Pulmonary artery endothelial cell (primary cell): Measurements from ENCODE around the gene GGN. TPM values are rescaled to one million over a fixed set of nuclear protein-coding genes. Genes with fewer than 3 reads are reported as not detected.
"Not testable (repeated sequence)": the region's sequence is repeated elsewhere in the genome, so short reads cannot be mapped to it uniquely, and the experiment has no call there.

ENCODE experiments used
- DNase-seq: peaks from one replicate; pipeline ENCODE4 v3.0.0-alpha.2; 2011; ENCODE audit warnings: low read depth, low spot score
- total RNA-seq: library from RNA; depleted of rRNA; stranded (reverse); fragments of >200 nt; gene quantifications from 2 replicates; pipeline ENCODE4 v1.2.3, GENCODE V29; 2014

GGN gene
- total RNA-seq, 1 donor from 2014 or later = 0.33 TPM

DNA sequence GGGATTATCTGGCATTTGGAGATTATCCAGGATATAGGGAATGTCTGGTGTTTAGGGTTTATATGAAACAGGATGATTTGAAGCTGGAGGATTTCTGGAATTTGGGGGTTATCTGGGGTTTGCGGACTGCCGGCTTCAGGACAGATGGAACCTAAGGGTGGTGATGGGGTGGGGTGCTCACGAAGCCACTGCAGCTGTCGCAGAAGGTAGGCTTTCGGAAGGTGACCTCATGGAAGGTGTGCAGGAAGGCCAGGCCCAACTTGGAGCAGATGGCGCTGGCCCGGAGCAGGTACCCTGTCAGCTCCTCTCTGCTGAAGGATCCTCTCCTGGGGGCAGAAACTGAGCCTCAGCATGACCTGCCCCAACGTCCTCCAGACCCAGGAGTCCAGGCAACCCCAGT lies 24.7 kb upstream of the GGN start:
- DNase-seq = no peak

DNA sequence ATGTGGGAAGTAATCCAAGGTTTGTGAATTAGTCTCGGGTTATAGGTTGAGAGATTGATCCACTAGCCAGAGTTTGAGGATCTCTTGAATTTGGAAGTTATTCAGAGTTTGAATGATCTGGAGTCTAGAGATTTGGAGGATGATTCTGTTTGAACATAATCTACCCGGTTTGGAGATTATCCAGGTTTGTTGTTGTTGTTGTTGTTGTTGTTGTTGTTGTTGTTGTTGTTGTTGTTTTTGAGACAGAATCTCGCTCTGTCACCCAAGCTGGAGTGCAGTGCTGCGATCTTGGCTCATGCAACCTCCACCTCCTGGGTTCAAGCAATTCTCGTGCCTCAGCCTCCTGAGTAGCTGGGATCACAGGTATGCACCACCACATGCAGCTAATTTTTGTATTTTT lies 24.1 kb upstream of the GGN start:
- not testable (repeated sequence) for DNase-seq

DNA sequence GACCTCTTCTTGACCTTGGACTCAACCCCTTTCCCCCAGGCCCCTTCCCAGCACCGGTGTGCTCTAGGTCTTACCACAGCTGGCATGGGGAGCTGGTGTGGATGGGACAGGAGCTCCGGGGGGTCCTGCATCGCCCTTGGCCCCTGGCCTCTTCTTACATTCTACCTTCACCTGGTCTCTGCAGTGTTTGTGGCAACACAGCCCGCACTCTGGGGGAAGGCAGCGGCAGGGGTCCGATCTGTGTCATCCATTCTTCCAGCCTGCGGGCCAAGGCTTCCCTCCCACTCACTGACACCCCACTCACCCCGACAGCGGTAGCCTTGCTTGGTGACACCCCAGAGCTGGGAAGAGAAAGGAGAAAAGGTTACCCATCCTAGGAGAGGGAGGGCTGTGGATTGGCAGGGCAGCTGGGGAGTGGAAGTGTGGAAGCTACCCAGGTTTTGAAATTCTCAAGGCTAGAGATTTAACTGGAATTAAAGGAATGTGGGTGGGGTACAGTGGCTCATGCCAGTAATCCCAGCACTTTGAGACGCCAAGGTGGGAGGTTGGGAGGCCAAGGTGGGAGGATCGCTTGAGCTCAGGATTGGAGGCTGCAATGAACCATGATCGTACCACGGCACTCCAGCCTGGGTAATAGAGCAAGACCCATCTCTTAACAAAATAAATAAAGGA lies 23.3 kb upstream of the GGN start:
- DNase-seq = no peak

DNA sequence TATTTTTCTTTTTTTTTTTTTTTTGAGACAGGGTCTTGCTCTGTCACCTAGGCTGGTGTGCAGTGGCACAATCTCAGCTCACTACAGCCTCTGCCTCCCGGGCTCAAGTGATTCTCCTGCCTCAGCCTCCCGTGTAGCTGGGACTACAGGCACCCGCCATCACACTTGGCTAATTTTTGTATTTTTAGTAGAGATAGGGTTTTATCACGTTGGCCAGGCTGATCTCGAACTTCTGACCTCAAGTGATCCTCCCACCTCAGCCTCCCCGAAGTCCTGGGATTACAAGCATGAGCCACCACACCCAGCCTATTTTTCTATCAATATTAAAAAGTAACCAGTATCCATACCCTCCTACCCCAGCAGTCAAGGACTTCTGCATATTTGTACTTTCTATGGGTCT lies 22.6 kb upstream of the GGN start:
- not testable (repeated sequence) for DNase-seq

DNA sequence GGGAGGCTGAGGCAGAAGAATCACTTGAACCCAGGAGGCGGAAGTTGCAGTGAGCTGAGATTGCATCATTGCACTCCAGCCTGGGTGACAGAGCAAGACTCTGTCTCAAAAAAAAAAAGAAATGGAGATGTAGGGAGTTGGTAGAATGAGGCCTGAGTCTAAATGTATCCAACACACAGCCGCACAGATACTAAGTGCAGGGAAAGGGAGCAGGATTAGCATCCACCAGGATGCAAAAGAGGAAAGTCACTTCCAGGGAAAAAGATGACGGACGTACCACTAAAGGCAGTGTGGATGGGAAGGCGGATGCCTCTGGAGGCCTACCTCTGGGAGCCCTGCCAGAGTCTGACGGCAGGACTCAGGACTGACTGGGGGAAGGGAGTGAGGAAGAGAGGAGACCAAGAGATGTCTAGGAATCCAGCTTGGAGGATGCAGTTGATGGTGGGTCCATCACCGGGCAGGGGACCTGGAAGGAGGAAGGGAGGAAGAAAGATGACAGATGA lies 21.8 kb upstream of the GGN start:
- no peak for DNase-seq

DNA sequence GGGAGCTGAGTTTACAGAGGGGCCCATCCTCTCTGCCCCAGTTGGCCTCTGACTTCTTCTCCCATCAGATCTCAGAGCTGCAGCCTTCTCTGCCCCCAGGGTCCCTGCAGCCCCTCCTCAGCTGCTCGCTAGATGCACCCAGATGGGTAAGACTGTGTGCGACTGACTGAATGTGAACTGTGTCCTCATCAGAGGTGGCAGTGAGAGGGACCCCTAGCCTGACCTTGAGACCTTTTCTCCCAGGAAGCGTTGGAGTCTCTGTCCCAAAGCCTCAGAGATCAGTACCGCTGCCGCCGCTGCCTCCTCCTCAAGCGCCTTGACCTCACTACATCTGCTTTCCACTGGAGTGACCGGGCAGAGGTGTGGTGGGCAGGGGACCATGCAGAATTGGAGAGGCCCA lies 17.4 kb upstream of the GGN start:
- DNase-seq = no peak

DNA sequence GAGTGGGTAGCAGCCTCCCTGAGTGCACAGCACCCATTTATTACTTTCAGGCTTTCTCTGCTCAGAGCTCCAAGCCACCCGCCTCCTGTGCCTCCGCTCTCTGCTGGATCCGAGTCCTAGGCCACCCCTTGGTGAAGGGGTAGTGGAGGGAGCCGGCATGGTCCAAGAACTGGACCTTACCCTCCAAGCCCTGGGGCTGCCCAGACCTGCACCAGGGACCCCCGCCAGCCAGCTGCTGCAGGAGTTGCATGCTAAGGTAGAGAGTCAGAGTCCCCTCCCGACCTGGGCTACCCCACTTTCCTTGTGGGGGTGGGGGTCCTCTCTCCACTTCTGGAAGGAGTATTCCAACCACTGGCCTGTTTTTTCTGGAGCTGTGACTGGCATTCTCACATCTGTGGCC lies 17.0 kb upstream of the GGN start:
- DNase-seq = no peak

DNA sequence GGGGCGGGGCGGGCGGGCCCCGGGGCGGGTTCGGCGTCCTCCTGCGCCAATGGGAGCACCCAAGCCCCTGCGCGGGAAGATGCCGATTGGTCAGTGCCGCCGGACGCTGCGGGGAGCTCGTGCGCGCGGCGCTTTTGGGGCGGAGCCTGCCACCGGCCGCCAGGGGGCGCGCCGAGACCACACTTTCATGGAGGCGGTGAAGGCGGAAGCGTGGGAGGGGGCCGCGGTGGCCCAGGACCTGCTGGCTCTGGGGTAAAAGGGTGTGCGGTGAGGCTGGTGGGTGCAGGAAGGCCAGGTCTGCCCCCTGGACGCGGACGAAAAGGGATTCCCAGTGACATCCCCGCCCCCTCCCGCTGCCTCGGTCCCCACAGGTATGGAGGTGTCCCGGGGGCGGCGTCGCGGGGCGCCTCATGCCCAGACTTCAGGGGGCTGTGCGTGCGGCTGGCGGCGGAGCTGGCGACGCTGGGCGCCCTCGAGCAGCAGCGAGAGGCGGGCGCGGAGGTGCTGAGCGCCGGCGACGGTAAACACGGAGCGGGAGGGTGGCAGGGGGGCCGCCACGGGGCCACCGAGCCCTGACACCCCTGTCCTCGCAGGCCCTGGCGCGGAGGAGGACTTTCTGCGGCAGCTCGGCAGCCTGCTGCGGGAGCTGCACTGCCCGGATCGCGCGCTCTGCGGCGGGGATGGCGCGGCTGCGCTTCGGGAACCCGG lies 15.3 kb upstream of the GGN start, which contains the start of gene FAM98C:
Gene FAM98C (plus strand): TSS at position 127 of the 708 bp plus-strand sequence. CDS start 61 bp downstream, at position 188.
- peak; percentile 85 for DNase-seq

DNA sequence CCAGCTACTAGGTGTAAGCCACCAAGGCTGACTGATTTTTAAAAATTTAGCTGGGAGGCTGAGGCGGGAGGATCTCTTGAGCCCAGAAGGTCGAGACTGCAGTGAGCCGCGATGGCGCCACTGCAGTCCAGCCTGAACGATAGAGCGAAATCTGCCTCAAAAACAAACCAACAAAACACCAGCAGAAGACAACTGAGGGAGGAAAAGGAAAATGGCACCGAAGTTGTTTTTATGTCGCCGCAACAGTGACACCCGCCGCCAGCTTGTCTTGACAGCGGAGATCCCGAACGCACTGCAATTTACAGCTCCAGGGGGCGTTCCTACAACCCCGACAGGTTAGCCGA lies 14.8 kb upstream of the GGN start:
- DNase-seq = no peak

DNA sequence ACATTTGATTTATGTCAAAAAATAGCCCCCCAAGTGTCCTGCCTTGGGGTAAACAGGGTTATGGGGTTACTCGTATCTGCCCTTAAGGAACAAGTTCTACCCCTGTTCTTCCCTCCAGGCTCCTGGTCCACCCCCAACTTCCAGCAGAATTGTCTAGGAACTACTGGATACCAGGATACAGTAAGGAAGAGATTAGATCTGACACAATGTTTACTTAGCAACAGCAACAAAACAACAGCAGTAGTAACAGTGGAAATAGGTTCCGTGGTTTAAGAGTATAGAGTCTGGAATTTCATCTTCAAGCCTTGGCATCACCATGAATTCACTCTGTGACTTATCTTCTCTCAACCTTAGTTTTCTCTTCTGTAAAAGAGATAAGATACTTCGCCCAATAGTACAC lies 13.3 kb upstream of the GGN start:
- peak; percentile 17 for DNase-seq

DNA sequence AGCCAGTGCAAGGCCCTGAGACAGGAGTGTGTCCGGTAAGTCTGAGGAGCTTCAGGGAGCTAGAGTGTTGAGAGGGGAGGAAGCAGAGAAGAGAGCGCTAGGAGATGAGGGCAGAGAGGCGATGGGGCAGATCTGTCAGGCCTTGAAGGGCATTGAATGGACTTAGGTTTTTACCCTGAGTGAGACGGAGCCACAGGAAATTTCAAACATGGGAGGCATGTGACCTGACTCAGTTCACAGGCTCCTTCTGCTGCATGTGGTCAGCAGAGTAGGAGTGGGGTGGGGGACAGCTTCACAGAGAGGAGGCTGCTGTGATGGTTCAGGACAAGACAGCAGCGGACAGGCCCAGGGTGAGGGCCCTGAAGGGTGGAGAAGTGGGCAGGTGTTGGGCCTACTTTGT lies 12.5 kb upstream of the GGN start:
- DNase-seq = no peak

DNA sequence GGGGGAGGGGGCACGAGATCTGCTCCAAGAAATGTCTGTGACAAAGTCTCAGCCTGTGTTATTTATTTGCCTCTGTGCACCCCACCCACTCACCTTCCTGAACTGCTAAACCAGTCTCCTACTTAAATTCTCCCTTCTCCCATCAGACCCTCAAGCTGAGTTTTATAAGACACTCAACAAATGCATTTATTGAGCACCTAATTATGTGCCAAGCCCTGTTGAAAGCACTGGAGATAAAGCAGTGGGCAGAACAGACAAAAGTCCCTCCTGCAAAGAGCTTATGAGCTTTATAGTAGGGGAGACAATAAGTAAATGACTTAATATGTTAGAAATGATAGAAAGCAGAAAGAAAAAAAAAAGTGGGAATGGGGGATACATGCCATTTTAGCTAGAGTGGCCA lies 11.7 kb upstream of the GGN start:
- no peak for DNase-seq

DNA sequence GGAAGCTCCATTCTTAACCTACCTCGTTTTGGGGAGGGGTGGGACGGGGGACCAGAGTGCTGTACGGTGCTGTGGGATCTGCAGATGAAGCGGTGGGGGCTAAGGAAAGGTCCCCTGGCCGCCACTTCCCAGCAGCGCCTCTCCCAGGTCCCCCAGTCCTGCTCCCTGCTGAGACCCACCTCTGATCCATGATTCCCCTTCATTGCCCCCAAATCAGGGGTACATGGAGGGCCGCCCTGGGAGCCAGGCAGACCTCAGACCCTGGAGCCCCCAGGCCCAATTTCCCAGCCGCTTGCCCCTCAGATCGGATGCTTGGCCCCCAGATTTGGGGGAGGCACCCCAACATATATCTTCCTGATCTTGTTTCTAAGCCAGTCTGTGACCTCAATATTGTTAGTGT lies 11.2 kb upstream of the GGN start:
- no peak for DNase-seq

DNA sequence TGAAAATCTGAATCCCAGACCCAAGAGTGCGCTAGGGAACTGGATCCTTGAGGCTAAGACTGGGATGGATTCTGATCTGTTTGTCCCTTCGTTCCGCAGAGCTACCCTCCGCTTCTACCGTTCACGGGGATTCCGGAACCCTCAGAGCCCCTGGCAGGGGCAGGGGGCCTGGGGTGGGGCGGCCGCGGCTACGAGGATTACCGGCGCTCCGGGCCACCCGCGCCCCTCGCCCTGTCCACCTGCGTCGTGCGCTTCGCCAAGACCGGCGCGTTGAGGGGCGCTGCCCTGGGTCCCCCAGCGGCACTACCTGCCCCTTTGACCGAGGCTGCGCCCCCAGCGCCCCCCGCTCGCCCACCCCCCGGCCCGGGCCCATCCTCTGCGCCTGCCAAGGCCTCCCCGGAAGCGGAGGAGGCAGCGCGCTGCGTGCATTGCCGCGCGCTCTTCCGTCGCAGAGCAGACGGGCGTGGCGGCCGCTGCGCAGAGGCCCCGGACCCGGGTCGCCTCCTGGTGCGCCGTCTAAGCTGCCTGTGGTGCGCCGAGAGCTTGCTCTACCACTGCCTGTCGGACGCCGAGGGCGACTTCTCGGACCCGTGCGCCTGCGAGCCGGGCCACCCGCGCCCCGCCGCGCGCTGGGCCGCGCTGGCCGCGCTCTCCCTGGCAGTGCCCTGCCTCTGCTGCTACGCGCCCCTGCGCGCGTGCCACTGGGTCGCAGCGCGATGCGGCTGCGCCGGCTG lies 7.7 kb upstream of the GGN start:
- no peak for DNase-seq

DNA sequence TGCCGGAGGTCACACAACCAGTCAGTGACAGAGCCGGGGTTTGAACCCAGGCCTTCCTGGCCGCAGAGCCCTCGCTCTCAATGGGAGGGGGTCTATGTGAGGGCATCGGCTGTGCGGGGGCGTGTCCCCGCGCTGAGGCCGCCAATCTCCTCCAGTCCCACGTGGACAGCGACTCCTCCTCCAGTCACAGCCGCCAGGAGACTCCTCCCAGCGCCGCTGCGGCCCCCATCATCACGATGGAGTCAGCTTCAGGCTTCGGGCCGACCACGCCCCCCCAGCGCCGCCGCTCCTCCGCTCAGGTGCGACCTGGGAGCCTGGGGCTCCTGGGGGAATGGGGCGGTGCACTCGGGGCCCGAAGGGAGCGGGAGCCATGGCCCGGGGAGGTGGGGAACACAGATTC lies 6.7 kb upstream of the GGN start:
- DNase-seq = no peak

DNA sequence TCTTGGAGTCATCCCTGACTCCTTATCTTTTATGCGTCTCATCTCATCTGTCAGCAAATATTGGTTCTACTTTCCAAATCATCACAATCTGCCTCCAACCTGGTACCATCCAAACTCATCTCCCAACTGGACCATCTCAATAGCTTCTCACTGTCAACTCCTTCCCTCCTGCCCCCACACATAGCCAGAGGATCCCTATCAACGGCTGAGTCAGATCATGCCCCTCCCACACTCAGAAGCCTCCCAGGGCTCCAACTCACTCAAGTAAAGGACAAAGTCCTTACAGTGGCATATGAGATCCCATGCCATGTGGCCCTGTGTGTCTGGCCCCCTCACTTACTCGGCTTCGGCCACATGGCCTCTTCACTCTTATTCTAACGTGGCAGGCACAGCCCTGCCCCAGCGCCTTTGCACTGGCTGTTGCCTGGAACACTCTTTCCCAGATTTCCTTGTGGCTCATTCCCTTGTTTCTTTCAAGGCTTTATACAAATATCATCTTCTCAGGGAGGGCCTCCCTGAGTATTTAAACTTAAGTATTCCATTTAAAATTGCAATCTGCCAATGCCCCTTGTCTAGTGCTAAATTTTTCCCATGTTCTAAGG lies 5.0 kb upstream of the GGN start:
- no peak for DNase-seq

DNA sequence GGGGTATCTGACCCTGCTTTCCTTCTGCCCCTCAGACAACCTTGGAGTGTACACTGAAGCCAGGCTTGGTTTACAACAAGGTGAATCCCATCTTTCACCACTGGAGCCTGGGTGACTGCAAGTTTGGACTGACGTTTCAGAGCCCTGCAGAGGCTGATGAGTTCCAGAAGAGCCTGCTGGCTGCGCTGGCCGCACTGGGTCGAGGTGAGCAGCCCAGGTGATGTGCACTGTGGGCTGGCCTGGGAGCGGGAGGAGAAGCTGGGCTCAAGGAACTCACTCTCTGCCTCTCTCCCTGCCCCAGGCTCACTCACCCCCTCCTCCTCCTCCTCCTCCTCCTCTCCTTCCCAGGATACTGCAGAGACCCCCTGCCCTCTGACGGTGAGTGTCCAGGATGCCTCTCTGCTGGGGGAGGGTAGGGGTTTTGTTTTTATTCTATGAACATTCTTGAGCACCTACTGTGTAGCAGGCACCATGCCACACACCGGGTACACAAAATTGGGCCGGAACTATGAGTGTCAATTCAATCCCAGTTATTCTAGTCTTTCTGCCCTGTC lies 4.2 kb upstream of the GGN start:
- no peak for DNase-seq

DNA sequence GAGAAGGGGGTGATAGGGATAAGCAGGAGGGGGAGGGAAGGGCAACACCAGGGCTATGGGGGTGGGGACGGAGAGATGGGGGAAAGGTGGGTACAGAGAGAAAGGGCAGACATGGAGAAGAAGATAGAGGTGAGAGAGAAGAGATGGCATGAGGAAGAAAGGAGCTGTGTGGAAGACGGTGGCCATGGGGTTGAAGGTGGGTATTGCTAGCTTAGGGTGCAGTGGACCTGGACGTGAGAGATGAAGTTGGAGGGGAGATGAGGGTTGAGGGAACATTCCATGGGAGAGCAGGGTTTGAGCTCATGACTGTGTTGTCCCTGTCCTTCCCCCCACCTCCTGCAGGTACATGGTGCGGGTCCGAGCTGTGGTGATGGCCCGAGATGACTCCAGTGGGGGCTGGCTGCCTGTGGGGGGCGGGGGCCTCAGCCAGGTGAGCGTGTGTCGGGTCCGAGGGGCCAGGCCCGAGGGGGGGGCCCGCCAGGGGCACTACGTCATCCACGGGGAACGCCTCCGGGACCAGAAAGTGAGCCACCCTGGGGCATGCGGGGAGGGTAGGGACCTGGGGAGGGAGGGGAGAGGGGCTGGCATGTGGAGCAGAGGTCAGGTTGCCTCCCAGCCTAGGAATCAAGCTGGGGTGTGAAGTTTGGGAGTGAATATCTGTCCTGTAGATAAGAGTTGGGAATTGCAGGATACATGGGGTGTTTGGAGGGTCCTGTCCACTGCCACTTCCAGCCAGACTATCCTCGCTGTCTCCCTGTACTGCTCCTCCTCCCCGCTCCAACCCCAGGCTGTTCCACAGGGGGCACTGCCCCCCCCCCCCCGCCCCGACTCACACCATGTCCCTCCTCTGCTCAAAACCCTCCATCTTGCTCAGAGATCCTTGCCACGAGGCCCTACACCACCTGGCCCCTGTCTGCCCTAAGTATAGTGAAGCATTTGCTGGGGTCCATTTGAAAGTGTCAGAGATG lies 2.4 kb upstream of the GGN start:
- no peak for DNase-seq

DNA sequence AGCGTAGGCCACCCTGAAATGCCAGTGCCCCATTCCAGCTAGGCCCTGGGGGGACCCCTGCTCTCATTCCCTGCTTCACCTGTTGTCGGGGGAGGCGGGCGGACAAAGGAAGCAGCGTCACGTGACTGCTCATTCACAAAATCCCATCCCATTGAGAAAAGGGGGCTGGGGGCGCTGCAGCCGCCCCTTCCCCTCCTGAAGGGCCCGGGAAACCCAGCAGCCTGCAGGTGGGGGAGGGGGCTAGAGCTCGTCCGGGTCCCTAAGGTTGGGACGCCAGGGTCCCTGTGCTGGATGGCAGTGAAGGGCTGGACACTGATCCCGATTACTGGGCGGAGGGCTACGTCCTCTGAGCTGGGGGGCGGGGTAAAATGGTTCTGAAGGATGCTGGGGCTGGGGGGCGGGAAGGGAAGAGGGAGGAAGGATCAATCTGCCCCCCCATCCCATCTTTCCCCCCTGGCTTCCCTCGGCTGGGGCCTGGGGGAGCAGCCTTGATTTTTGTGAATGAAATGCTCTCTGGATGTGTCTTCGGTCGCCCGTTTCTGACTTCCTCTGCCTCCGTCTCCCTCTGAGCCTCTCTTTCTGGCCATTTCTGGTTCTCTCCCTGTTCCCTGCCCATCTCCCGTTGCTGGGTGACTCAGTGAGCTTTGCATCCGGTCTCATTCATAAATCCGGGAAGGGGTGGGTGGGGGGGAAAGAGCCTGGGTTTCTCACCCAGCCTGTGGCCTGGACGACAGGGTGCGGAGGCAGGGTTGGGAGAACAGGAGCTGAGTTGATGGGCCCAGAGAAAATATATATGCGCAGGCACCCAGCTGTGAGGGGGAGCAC lies 1.5 kb upstream of the GGN start:
- peak; percentile 45 for DNase-seq
